Liver (tissue), 9 donors: ENCODE results near the gene TRIM59. TPM values are rescaled to one million over a fixed set of nuclear protein-coding genes. Genes with fewer than 3 reads are reported as not detected.
A peak's percentile ranks its signal among the peaks of the same experiment; 100 is the strongest.

Experiments
- DNase-seq: peaks from one replicate; pipeline ENCODE4 v3.0.0-alpha.2; 2017; ENCODE audit warnings: low spot score
- H3K27ac ChIP-seq, 2 donors: one replicate each; pipeline ENCODE4 v1.7.0; 2013; ENCODE audit warnings: inconsistent platforms in 2 of 2, low read length in 2 of 2, control low read depth in 1 of 2, low read depth in 1 of 2, mild to moderate bottlenecking in 1 of 2
- H3K27me3 ChIP-seq, 4 donors: one replicate each; pipeline versions ENCODE4 v1.6.1 to v1.7.0; 2013; ENCODE audit warnings: low read length in 3 of 4, inconsistent platforms in 1 of 4, mild to moderate bottlenecking in 1 of 4, moderate library complexity in 1 of 4; ENCODE audit not compliant: control insufficient read depth in 4 of 4, insufficient read depth in 4 of 4
- H3K36me3 ChIP-seq, 4 donors: one replicate each; pipeline versions ENCODE4 v1.6.1 to v1.7.0; 2013; ENCODE audit warnings: low read length in 3 of 4, mild to moderate bottlenecking in 3 of 4, low read depth in 1 of 4, moderate library complexity in 1 of 4; ENCODE audit not compliant: control insufficient read depth in 4 of 4, insufficient read depth in 3 of 4
- H3K4me1 ChIP-seq, 4 donors: one replicate each; pipeline versions ENCODE4 v1.6.1 to v1.7.0; 2013; ENCODE audit warnings: low read length in 3 of 4, mild to moderate bottlenecking in 3 of 4, moderate library complexity in 1 of 4; ENCODE audit not compliant: control insufficient read depth in 4 of 4, insufficient read depth in 4 of 4
- H3K4me3 ChIP-seq, 3 donors: one replicate each; pipeline versions ENCODE4 v1.6.1 to v1.7.0; 2013; ENCODE audit warnings: low read length in 3 of 3, control low read depth in 1 of 3, low read depth in 1 of 3, mild to moderate bottlenecking in 1 of 3
- H3K9ac ChIP-seq, 2 donors: one replicate each; pipeline ENCODE4 v1.7.0; 2013; ENCODE audit warnings: low read length in 2 of 2, mild to moderate bottlenecking in 2 of 2, moderate library complexity in 2 of 2, control low read depth in 1 of 2, low read depth in 1 of 2
- H3K9me3 ChIP-seq, 4 donors: one replicate each; pipeline versions ENCODE4 v1.6.1 to v1.7.0; 2013; ENCODE audit warnings: low read length in 3 of 4; ENCODE audit not compliant: control insufficient read depth in 4 of 4
- ATF3 ChIP-seq: IDR thresholded peaks from 2 replicates; pipeline ENCODE4 v1.6.1; 2016; ENCODE audit warnings: antibody characterized with exemption
- CTCF ChIP-seq: fragments of 150-350 bp; IDR thresholded peaks from 2 replicates; pipeline ENCODE4 v1.5.1; 2017; ENCODE audit warnings: improper control_type of control experiment, low read depth, low read length; ENCODE audit not compliant: missing input control
- EGR1 ChIP-seq, 2 donors: IDR thresholded peaks; 2 replicates each; pipeline ENCODE4 v1.6.1; 2016 to 2018; ENCODE audit warnings: antibody characterized with exemption in 2 of 2, low read depth in 2 of 2
- FOXA1 ChIP-seq: IDR thresholded peaks from 2 replicates; pipeline ENCODE4 v1.6.1; 2016; ENCODE audit warnings: antibody characterized with exemption
- FOXA2 ChIP-seq: IDR thresholded peaks from 2 replicates; pipeline ENCODE4 v1.6.1; 2016; ENCODE audit warnings: antibody characterized with exemption
- GABPA ChIP-seq, 2 donors: IDR thresholded peaks in 1 of 2; conservative IDR thresholded peaks in 1 of 2; 2 replicates each; pipeline ENCODE4 v1.6.1; 2016; ENCODE audit warnings: antibody characterized with exemption in 2 of 2, mild to moderate bottlenecking in 1 of 2, moderate library complexity in 1 of 2
- HNF4A ChIP-seq, 2 donors: conservative IDR thresholded peaks; 2 replicates each; pipeline ENCODE4 v1.6.1; 2016; ENCODE audit warnings: antibody characterized with exemption in 2 of 2, mild to moderate bottlenecking in 2 of 2
- HNF4G ChIP-seq: IDR thresholded peaks from 2 replicates; pipeline ENCODE4 v1.6.1; 2016; ENCODE audit warnings: antibody characterized with exemption
- JUND ChIP-seq, 2 donors: IDR thresholded peaks; 2 replicates each; pipeline ENCODE4 v1.6.1; 2016; ENCODE audit warnings: antibody characterized with exemption in 2 of 2
- NR2F2 ChIP-seq: IDR thresholded peaks from 2 replicates; pipeline ENCODE4 v1.6.1; 2016; ENCODE audit warnings: antibody characterized with exemption
- RAD21 ChIP-seq, 2 donors: IDR thresholded peaks; 2 replicates each; pipeline ENCODE4 v1.6.1; 2016; ENCODE audit warnings: antibody characterized with exemption in 2 of 2, mild to moderate bottlenecking in 2 of 2
- REST ChIP-seq: IDR thresholded peaks from 2 replicates; pipeline ENCODE4 v1.6.1; 2016; ENCODE audit warnings: antibody characterized with exemption, mild to moderate bottlenecking
- RXRA ChIP-seq, 2 donors: IDR thresholded peaks; 2 replicates each; pipeline ENCODE4 v1.6.1; 2017 to 2018; ENCODE audit warnings: antibody characterized with exemption in 2 of 2, mild to moderate bottlenecking in 1 of 2
- SP1 ChIP-seq: IDR thresholded peaks from 2 replicates; pipeline ENCODE4 v1.6.1; 2018; ENCODE audit warnings: antibody characterized with exemption, mild to moderate bottlenecking
- TAF1 ChIP-seq: conservative IDR thresholded peaks from 2 replicates; pipeline ENCODE4 v1.6.1; 2016; ENCODE audit warnings: antibody characterized with exemption, mild to moderate bottlenecking
- YY1 ChIP-seq: IDR thresholded peaks from 2 replicates; pipeline ENCODE4 v1.6.1; 2016; ENCODE audit warnings: antibody characterized with exemption, mild to moderate bottlenecking
- WGBS: extraction: QIAGEN DNeasy Blood & Tissue Kit; methylation state at CpG from one replicate; pipeline ENCODE4 v1.1.7; 2013; 5-methylcytosine and 5-hydroxymethylcytosine counted together
- polyA plus RNA-seq, 2 donors: library from polyadenylated mRNA; stranded (reverse) in 1 of 2; unstranded in 1 of 2; fragments of 200-250 nt in 1 of 2; fragments of >200 nt in 1 of 2; fragmentation: Nextera tagmentation in 1 of 2; extraction: Ambion mirVana in 1 of 2; gene quantifications; one replicate each; pipeline versions ENCODE4 v1.2.1 to v1.2.3, GENCODE V29; 2013 to 2015
- total RNA-seq, 2 donors: library from RNA; depleted of rRNA; stranded (reverse); fragments of >200 nt; gene quantifications; one replicate each; pipeline ENCODE4 v1.2.3, GENCODE V29; 2014
- TF ChIP-seq, protein P1 (sequence below): IDR thresholded peaks from 2 replicates; pipeline ENCODE4 v1.6.1; 2016; ENCODE audit warnings: antibody characterized with exemption
- TF ChIP-seq, protein P2 (sequence below): IDR thresholded peaks from 2 replicates; pipeline ENCODE4 v1.6.1; 2016; ENCODE audit warnings: antibody characterized with exemption
- donor health status: healthy.
- donor health status: healthy.
- donor health status: healthy.
- donor health status: healthy.
- donor health status: healthy.

The TRIM59 gene
- total and polyA plus RNA-seq, 4 donors = 0.18 to 33.3 (median 0.87) TPM

- H3K27ac ChIP-seq = peak overlapping the region; percentile 68 to 85
- DNase-seq = peak; percentile 43
Measured at GRCh38 chr3:160401291-160402095, 48.1 kb downstream of the TRIM59 start.

More at GRCh38 chr3:160401291-160402095, 48.1 kb downstream of the TRIM59 start:
- Histone ChIP-seq H3K9ac (peak overlapping the region; percentile 32 to 89), H3K36me3 (no peaks in the 10 kb centered on the region), H3K4me1 (peaks cover 6 to 29% (median 13%) of the 10 kb centered on the region in 4 donors), H3K4me3 (peak overlapping the region; percentile 77 to 99 (median 95)), H3K9me3 (no peaks in the 10 kb centered on the region), H3K27me3 (no peaks in the 10 kb centered on the region)
- TF ChIP-seq RAD21 (IDR thresholded peaks at IDR 0.05) (no peak), FOXA1 (no peak), TAF1 (no peak), FOXA2 (no peak), GABPA (IDR thresholded peaks at IDR 0.05 in 1 of 2, conservative IDR thresholded peaks at IDR 0.05 in 1 of 2) (no peak), HNF4G (no peak), YY1 (peak; percentile 28), REST (no peak), JUND (IDR thresholded peaks at IDR 0.05) (no peak), ATF3 (no peak), RXRA (IDR thresholded peaks at IDR 0.05) (peak in 1 of 2 donors; percentile 6), EGR1 (IDR thresholded peaks at IDR 0.05; ENCODE audit: low read depth in 2 of 2) (no peak), SP1 (no peak), HNF4A (conservative IDR thresholded peaks at IDR 0.05) (peak in 1 of 2 donors; percentile 9), CTCF (no peak), NR2F2 (no peak)
- TF ChIP-seq, protein P1, sequence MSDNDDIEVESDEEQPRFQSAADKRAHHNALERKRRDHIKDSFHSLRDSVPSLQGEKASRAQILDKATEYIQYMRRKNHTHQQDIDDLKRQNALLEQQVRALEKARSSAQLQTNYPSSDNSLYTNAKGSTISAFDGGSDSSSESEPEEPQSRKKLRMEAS = no peak
- TF ChIP-seq, protein P2, sequence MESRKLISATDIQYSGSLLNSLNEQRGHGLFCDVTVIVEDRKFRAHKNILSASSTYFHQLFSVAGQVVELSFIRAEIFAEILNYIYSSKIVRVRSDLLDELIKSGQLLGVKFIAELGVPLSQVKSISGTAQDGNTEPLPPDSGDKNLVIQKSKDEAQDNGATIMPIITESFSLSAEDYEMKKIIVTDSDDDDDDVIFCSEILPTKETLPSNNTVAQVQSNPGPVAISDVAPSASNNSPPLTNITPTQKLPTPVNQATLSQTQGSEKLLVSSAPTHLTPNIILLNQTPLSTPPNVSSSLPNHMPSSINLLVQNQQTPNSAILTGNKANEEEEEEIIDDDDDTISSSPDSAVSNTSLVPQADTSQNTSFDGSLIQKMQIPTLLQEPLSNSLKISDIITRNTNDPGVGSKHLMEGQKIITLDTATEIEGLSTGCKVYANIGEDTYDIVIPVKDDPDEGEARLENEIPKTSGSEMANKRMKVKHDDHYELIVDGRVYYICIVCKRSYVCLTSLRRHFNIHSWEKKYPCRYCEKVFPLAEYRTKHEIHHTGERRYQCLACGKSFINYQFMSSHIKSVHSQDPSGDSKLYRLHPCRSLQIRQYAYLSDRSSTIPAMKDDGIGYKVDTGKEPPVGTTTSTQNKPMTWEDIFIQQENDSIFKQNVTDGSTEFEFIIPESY = no peak
- WGBS = 16% methylated on average over 16 of the region's 16 CpGs
